H1 (cell line): ENCODE results near the gene MPIG6B. TPM values are rescaled to one million over a fixed set of nuclear protein-coding genes. Genes with fewer than 3 reads are reported as not detected.

Experiments used
- CHD1 ChIP-seq: IDR thresholded peaks from 2 replicates; pipeline ENCODE4 v1.6.1; 2012; ENCODE audit warnings: low read depth, low read length, improper control_type of control experiment
- CHD2 ChIP-seq: IDR thresholded peaks from 2 replicates; pipeline ENCODE4 v1.6.1; 2012; ENCODE audit warnings: low read length, improper control_type of control experiment
- CHD7 ChIP-seq: fragments of 300-600 bp; sonication (generic); IDR thresholded peaks from 2 replicates; pipeline ENCODE4 v1.7.1; 2012; ENCODE audit warnings: low read length, moderate library complexity, mild to moderate bottlenecking, inconsistent platforms; ENCODE audit not compliant: insufficient replicate concordance
- E2F6 ChIP-seq: IDR thresholded peaks from 2 replicates; pipeline ENCODE4 v1.6.1; 2012; ENCODE audit warnings: inconsistent platforms
- HDAC2 ChIP-seq, 2 experiments: fragments of 300-600 bp in 1 of 2; sonication (generic) in 1 of 2; IDR thresholded peaks; 2 replicates each; pipeline ENCODE4 v1.6.1; 2011 to 2012; ENCODE audit warnings: low read depth in 2 of 2, low read length in 2 of 2, mild to moderate bottlenecking in 2 of 2, moderate library complexity in 2 of 2, borderline replicate concordance in 1 of 2, inconsistent platforms in 1 of 2
- NANOG ChIP-seq: IDR thresholded peaks from 2 replicates; pipeline ENCODE4 v1.6.1; 2011; ENCODE audit warnings: low read length, low read depth, mild to moderate bottlenecking, inconsistent platforms; ENCODE audit not compliant: insufficient read depth, poor library complexity, severe bottlenecking
- SIN3A ChIP-seq, 2 experiments: IDR thresholded peaks in 1 of 2; conservative IDR thresholded peaks in 1 of 2; 2 replicates each; pipeline ENCODE4 v1.6.1; 2011 to 2012; ENCODE audit warnings: low read length in 2 of 2, improper control_type of control experiment in 1 of 2, low read depth in 1 of 2, mild to moderate bottlenecking in 1 of 2
- SIX5 ChIP-seq: IDR thresholded peaks from 2 replicates; pipeline ENCODE4 v1.6.1; 2011; ENCODE audit warnings: mild to moderate bottlenecking, low read depth, low read length
- ZNF274 ChIP-seq: IDR thresholded peaks from 2 replicates; pipeline ENCODE4 v1.7.0; 2012; ENCODE audit warnings: low read length, borderline replicate concordance; ENCODE audit errors: extremely low read depth
- polyA plus RNA-seq, 7 experiments: library from polyadenylated mRNA; depleted of rRNA in 3 of 7; stranded (reverse) in 5 of 7; unstranded in 2 of 7; fragments of >200 nt in 5 of 7; fragments of 200-250 nt in 2 of 7; gene quantifications; 1 replicate in 5 of 7; 2 replicates in 1 of 7; 4 replicates in 1 of 7; pipeline versions ENCODE4 v1.2.1 to v1.2.3, GENCODE V29; 2011 to 2013; ENCODE audit warnings: missing spikeins in 2 of 7, mixed read lengths in 2 of 7
- total RNA-seq: library from RNA; stranded (reverse); fragmentation: NEBNext Ultra II Directional; extraction: Animal tissue kit (Norgen Biotek cat#: 25700); gene quantifications from 2 replicates; pipeline ENCODE4 v1.2.1, GENCODE V29; 2021
- TF ChIP-seq, protein P1 (sequence below): IDR thresholded peaks from 2 replicates; pipeline ENCODE4 v1.6.1; 2012; ENCODE audit warnings: inconsistent platforms

The MPIG6B gene
- total and polyA plus RNA-seq, 2 of the 8 experiments (the other 6 are each of a cell fraction or from before 2014, with no cell fraction given): 0.18 TPM; not detected in 1

- no peak for TF ChIP-seq CHD7
- no peak for TF ChIP-seq CHD2
- no peak for TF ChIP-seq SIN3A (conservative IDR thresholded peaks at IDR 0.05 in 1 of 2, IDR thresholded peaks at IDR 0.05 in 1 of 2; ENCODE audit: low read depth in 1 of 2, low read length in 2 of 2)
- TF ChIP-seq, protein P1, sequence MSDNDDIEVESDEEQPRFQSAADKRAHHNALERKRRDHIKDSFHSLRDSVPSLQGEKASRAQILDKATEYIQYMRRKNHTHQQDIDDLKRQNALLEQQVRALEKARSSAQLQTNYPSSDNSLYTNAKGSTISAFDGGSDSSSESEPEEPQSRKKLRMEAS: no peak
- TF ChIP-seq SIX5: no peak
- TF ChIP-seq ZNF274: no peak
- TF ChIP-seq E2F6: no peak
- no peak for TF ChIP-seq NANOG
- no peak for TF ChIP-seq HDAC2 (IDR thresholded peaks at IDR 0.05; ENCODE audit: borderline replicate concordance in 1 of 2, low read depth in 2 of 2, low read length in 2 of 2)
- no peak for TF ChIP-seq CHD1
Observed at GRCh38 chr6:31775184-31775583, 52.0 kb downstream of the MPIG6B start (continued).
